Mesothelial cell of epicardium (in vitro differentiated cells): ENCODE data around the gene SNRPD1. TPM values are rescaled to one million over a fixed set of nuclear protein-coding genes. Genes with fewer than 3 reads are reported as not detected.
"Not testable (repeated sequence)": the region's sequence is repeated elsewhere in the genome, so short reads cannot be mapped to it uniquely, and the experiment has no call there.

Source experiments
- DNase-seq, 2 experiments: peaks; one replicate each; pipeline ENCODE4 v3.0.0; 2021; ENCODE audit warnings: low spot score in 2 of 2; ENCODE audit not compliant: unreplicated experiment in 2 of 2
- H3K27ac Mint-ChIP-seq: 2 replicates; pipeline ENCODE4 v1.8.0; 2021; ENCODE audit warnings: mixed read lengths
- H3K27me3 Mint-ChIP-seq: 2 replicates; pipeline ENCODE4 v1.8.0; 2021; ENCODE audit warnings: low read depth, mixed read lengths
- H3K36me3 Mint-ChIP-seq: 2 replicates; pipeline ENCODE4 v1.8.0; 2021; ENCODE audit warnings: mixed read lengths
- H3K4me1 Mint-ChIP-seq: 2 replicates; pipeline ENCODE4 v1.8.0; 2021; ENCODE audit warnings: mixed read lengths
- H3K4me3 Mint-ChIP-seq: 2 replicates; pipeline ENCODE4 v1.8.0; 2021; ENCODE audit warnings: mild to moderate bottlenecking, moderate library complexity, mixed read lengths
- H3K9me3 Mint-ChIP-seq: 2 replicates; pipeline ENCODE4 v1.8.0; 2021; ENCODE audit warnings: mixed read lengths
- total RNA-seq: library from RNA; stranded (reverse); gene quantifications from 3 replicates; pipeline ENCODE4 v1.2.1, GENCODE V29; 2021
- TF ChIP-seq, protein P1 (sequence below): fragments of 200-600 bp; sonication (generic); IDR thresholded peaks from one replicate; pipeline ENCODE4 v1.5.0; 2021; ENCODE audit warnings: antibody characterized with exemption; ENCODE audit not compliant: unreplicated experiment

The SNRPD1 gene
- total RNA-seq, 1 donor from 2014 or later: 71.0 TPM

DNA sequence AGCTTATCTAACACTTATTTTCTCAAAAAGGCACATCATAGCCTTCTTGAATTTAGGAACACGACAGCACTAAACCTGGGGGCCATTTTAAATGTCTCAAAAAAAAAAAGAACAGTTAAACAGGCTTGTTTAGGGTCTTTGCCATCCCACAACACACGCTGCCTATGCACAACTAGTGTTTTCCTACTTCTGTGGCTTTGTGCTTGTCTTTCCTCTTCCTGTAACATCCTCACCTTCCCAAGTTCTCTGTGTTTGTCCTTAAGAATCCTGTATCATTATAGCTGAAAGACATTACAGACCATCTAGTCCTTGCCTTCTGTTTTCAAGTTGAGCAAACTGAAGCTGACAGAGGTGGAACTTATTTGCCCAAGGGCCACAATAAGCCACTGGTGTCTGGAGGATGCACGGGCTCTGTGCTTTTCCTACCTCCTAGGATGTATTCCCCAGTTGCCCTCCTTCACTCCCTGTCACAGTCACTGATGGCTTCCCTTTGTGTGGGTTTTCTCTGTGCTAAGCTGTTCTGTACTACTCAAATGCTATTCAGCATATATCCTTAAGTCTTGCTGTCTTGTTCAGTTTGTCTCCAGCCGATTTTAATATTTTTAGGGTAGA, 22.6 kb downstream of the SNRPD1 start:
- H3K4me1 Mint-ChIP-seq: no peaks in the 10 kb centered on the region
- no peak for DNase-seq
- no peak overlapping the region for H3K27ac Mint-ChIP-seq
- TF ChIP-seq, protein P1, sequence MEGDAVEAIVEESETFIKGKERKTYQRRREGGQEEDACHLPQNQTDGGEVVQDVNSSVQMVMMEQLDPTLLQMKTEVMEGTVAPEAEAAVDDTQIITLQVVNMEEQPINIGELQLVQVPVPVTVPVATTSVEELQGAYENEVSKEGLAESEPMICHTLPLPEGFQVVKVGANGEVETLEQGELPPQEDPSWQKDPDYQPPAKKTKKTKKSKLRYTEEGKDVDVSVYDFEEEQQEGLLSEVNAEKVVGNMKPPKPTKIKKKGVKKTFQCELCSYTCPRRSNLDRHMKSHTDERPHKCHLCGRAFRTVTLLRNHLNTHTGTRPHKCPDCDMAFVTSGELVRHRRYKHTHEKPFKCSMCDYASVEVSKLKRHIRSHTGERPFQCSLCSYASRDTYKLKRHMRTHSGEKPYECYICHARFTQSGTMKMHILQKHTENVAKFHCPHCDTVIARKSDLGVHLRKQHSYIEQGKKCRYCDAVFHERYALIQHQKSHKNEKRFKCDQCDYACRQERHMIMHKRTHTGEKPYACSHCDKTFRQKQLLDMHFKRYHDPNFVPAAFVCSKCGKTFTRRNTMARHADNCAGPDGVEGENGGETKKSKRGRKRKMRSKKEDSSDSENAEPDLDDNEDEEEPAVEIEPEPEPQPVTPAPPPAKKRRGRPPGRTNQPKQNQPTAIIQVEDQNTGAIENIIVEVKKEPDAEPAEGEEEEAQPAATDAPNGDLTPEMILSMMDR: no peak
- peaks cover 18% of the 10 kb centered on the region for H3K36me3 Mint-ChIP-seq
- no peak overlapping the region for H3K4me3 Mint-ChIP-seq
- H3K9me3 Mint-ChIP-seq: no peaks in the 10 kb centered on the region
- no peaks in the 10 kb centered on the region for H3K27me3 Mint-ChIP-seq

DNA sequence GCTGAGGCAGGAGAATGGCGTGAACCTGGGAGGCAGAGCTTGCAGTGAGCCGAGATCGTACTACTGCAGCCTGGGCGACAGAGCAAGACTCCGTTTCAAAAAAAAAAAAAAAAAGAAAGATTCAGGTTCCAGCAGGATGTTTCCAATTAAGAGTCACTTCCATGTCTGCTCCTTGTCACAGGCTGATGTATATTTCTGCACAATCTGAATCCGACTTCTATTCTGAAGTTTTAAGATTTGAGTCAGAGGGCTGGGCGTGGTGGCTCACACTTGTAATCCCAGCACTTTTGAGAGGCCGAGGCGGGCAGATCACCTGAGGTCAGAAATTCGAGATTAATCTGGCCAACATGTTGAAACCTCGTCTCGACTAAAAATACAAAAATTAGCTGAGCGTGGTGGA, 24.7 kb downstream of the SNRPD1 start:
- H3K36me3 Mint-ChIP-seq: peaks cover 11% of the 10 kb centered on the region
- H3K9me3 Mint-ChIP-seq: no peaks in the 10 kb centered on the region
- DNase-seq: no peak
- TF ChIP-seq, protein P1: no peak
- no peaks in the 10 kb centered on the region for H3K27me3 Mint-ChIP-seq
- H3K27ac Mint-ChIP-seq: no peak overlapping the region
- H3K4me3 Mint-ChIP-seq: no peak overlapping the region
- H3K4me1 Mint-ChIP-seq: no peaks in the 10 kb centered on the region

DNA sequence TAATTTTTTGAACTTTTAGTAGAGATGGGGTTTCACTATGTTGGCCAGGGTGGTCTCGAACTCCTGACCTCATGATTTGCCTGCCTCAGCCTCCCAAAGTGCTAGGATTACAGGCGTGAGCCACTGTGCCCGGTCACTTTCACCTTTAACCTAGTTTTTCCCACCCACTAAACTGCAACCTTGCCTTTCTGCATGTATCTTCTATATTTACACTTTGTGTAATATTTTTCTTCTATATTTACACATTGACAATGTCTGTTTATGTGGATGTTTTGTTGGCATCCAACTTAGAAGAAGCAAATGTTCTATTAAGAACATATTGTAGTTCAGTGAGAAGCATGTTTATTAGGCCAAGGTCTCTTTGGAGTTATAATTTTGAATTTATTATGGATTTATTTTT, 26.7 kb downstream of the SNRPD1 start:
- TF ChIP-seq, protein P1: no peak
- Mint-ChIP-seq H3K4me3 (no peak overlapping the region), H3K27me3 (no peaks in the 10 kb centered on the region), H3K27ac (no peak overlapping the region), H3K9me3 (no peaks in the 10 kb centered on the region), H3K4me1 (no peaks in the 10 kb centered on the region), H3K36me3 (peaks cover 10% of the 10 kb centered on the region)
- DNase-seq: no peak

DNA sequence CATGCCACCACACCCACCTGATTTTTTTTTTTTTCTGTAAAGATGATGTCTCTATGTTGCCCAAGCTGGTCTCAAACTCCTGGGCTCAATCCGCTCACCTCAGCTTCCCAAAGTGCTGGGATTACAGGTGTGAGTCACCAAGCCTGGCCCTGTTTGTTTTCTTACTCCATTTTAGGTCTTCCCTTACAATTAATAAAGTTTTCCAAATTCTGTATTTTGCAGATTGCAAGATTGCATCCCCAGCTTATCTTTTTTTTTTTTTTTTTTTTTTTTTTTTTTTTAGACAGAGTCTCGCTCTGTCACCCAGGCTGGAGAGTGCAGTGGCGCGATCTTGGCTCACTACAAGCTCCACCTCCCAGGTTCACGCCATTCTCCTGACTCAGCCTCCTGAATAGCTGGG, 28.3 kb downstream of the SNRPD1 start:
- not testable (repeated sequence) for DNase-seq, H3K27me3 Mint-ChIP-seq, H3K4me3 Mint-ChIP-seq, H3K27ac Mint-ChIP-seq, H3K4me1 Mint-ChIP-seq, H3K9me3 Mint-ChIP-seq
- H3K36me3 Mint-ChIP-seq: peaks cover 10% of the 10 kb centered on the region

DNA sequence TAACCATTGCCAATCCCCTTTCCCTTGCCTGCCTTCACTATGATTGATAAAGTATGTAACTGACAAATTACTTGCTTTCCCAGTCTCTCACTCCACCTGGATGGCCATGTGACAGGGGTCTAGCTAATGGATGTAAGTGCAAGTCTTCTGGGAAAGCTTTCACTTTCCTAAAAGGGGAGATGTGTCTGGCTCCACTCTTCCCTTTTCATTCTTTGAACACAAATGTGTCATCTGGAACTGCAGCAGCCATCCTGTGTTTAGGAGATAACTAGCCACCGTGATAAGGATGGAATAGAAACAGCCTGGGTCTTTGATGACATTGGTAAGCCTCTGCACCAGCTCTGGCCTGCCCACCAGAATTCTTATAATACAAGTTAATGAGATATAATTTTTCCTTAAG, 38.2 kb downstream of the SNRPD1 start:
- H3K27me3 Mint-ChIP-seq: no peaks in the 10 kb centered on the region
- DNase-seq: no peak
- TF ChIP-seq, protein P1: no peak
- H3K27ac Mint-ChIP-seq: no peak overlapping the region
- no peaks in the 10 kb centered on the region for H3K4me1 Mint-ChIP-seq
- no peaks in the 10 kb centered on the region for H3K9me3 Mint-ChIP-seq
- H3K36me3 Mint-ChIP-seq: peaks cover 5% of the 10 kb centered on the region
- H3K4me3 Mint-ChIP-seq: no peak overlapping the region

DNA sequence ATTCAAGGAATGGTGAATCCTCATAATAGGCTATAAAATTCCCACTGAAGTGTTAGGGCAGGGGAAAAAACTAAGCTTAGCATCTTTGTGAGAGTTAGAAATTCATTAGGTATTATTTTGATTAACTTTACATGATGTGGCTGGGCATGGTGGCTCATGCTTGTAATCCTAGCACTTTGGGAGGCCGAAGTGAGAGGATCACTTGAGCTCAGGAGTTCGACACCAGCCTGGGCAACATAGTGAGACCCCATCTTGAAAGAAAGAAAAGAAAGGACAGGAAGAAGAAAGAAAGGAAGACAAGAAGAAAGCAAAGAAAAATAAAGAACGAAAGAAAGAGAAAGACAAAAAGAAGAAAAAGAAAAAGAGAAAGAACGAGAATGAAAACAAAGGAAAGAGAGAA, 40.0 kb downstream of the SNRPD1 start:
- no peaks in the 10 kb centered on the region for H3K9me3 Mint-ChIP-seq
- no peaks in the 10 kb centered on the region for H3K4me1 Mint-ChIP-seq
- no peak overlapping the region for H3K4me3 Mint-ChIP-seq
- no peak for DNase-seq
- no peak overlapping the region for H3K27ac Mint-ChIP-seq
- no peaks in the 10 kb centered on the region for H3K27me3 Mint-ChIP-seq
- TF ChIP-seq, protein P1: no peak
- H3K36me3 Mint-ChIP-seq: peaks cover 7% of the 10 kb centered on the region
